SU-DHL-6 (cell line): ENCODE results near the gene FLRT3.

Experiments
- H2AFZ ChIP-seq: fragments of 200-600 bp; sonication (generic); 2 replicates; pipeline ENCODE4 v1.6.1; 2014; ENCODE audit warnings: low read depth, mild to moderate bottlenecking, moderate library complexity, mixed read lengths, antibody characterized with exemption, low read length; ENCODE audit not compliant: severe bottlenecking
- H3F3A ChIP-seq: fragments of 200-600 bp; shearing (Covaris generic); 2 replicates; pipeline ENCODE4 v1.6.0; 2016; ENCODE audit warnings: antibody characterized with exemption, mild to moderate bottlenecking; ENCODE audit not compliant: insufficient read depth
- H3K27ac ChIP-seq: fragments of 200-600 bp; sonication (generic); 2 replicates; pipeline ENCODE4 v1.5.1; 2016; ENCODE audit warnings: low read depth, mild to moderate bottlenecking, low read length, moderate library complexity, mixed read lengths
- H3K27me3 ChIP-seq: fragments of 200-600 bp; sonication (generic), shearing (Covaris generic); 2 replicates; pipeline ENCODE4 v1.6.0; 2014; ENCODE audit warnings: mild to moderate bottlenecking, low read length
- H3K36me3 ChIP-seq: fragments of 200-600 bp; sonication (generic); 2 replicates; pipeline ENCODE4 v1.6.1; 2014; ENCODE audit warnings: mild to moderate bottlenecking, low read length, mixed read lengths
- H3K4me2 ChIP-seq: fragments of 300-600, 200-600 bp; shearing (Covaris generic), sonication (generic); 2 replicates; pipeline ENCODE4 v1.6.0; 2014; ENCODE audit warnings: low read length, low read depth, mild to moderate bottlenecking; ENCODE audit not compliant: poor library complexity, severe bottlenecking
- H3K4me3 ChIP-seq: fragments of 200-600 bp; sonication (generic); 2 replicates; pipeline ENCODE4 v1.5.1; 2014; ENCODE audit warnings: antibody characterized with exemption, low read length, mild to moderate bottlenecking, mixed read lengths; ENCODE audit not compliant: insufficient read depth, poor library complexity, severe bottlenecking
- H3K79me2 ChIP-seq: fragments of 200-600 bp; sonication (generic); 2 replicates; pipeline ENCODE4 v1.6.1; 2014; ENCODE audit warnings: mild to moderate bottlenecking, low read length, moderate library complexity; ENCODE audit not compliant: insufficient read depth
- H3K9ac ChIP-seq: fragments of 200-600 bp; sonication (generic); 2 replicates; pipeline ENCODE4 v1.7.0; 2014; ENCODE audit warnings: mild to moderate bottlenecking, low read length
- H3K9me2 ChIP-seq: fragments of 200-600 bp; sonication (generic); replicated peaks from 2 replicates; pipeline ENCODE4 v1.6.1; 2014; ENCODE audit warnings: low read length; ENCODE audit not compliant: insufficient read depth
- H3K9me3 ChIP-seq: fragments of 200-600 bp; sonication (generic); 2 replicates; pipeline ENCODE4 v1.6.1; 2014; ENCODE audit warnings: low read length, mixed read lengths; ENCODE audit not compliant: insufficient read depth
- H4K20me1 ChIP-seq: fragments of 200-600 bp; sonication (generic); 2 replicates; pipeline ENCODE4 v1.6.1; 2014; ENCODE audit warnings: low read depth, mild to moderate bottlenecking, antibody characterized with exemption, low read length, moderate library complexity, mixed read lengths
- CTCF ChIP-seq: fragments of 200-600 bp; sonication (generic); IDR thresholded peaks from one replicate; pipeline ENCODE4 v1.5.1; 2017; ENCODE audit warnings: antibody characterized with exemption, mild to moderate bottlenecking, low read length, moderate library complexity; ENCODE audit not compliant: insufficient read depth, poor library complexity, severe bottlenecking
- EZH2phosphoT487 ChIP-seq: fragments of 200-600 bp; sonication (generic), shearing (Covaris generic); conservative IDR thresholded peaks from 2 replicates; pipeline ENCODE4 v1.6.1; 2018; ENCODE audit warnings: mild to moderate bottlenecking, antibody characterized with exemption, low read length, moderate library complexity, mixed read lengths

The FLRT3 gene

GRCh38 chr20:14342918-14343317 is 5.5 kb upstream of the FLRT3 start:
- TF ChIP-seq EZH2phosphoT487 (no peak), CTCF (no peak)
- Histone ChIP-seq H3K9ac (no peak overlapping the region), H3K9me2 (no peaks in the 10 kb centered on the region), H3K4me3 (no peak overlapping the region), H3F3A (no peaks in the 10 kb centered on the region), H3K27me3 (no peaks in the 10 kb centered on the region), H4K20me1 (no peaks in the 10 kb centered on the region), H3K9me3 (no peaks in the 10 kb centered on the region), H3K79me2 (no peaks in the 10 kb centered on the region), H3K4me2 (no peak overlapping the region), H2AFZ (no peak overlapping the region), H3K36me3 (no peaks in the 10 kb centered on the region), H3K27ac (no peak overlapping the region)

DNA sequence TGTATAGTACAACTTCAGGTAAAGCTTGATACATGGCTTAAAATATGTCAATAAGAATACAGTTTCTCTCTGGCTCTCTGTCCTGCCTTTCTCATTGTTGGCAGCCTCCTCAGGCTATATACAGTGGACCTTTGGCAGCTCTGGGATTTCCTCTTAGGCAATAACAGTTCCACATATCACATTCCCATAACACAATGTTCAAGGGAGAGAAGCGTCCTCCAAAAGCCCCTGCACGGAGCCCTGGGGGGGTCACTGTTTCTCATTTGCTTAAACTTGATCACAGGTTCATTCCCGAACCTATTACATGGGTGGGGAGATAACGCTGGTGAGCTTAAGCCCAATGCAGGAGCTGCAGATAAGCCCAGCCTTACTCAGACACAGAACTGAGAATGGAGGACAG is 4.4 kb upstream of the FLRT3 start:
- H3K9me2 ChIP-seq: no peaks in the 10 kb centered on the region

GRCh38 chr20:14336686-14337085 is 726 bp downstream of the FLRT3 start:
- no peak overlapping the region for H3K9ac ChIP-seq
- H3K9me3 ChIP-seq: no peaks in the 10 kb centered on the region
- no peaks in the 10 kb centered on the region for H3K9me2 ChIP-seq
- H3F3A ChIP-seq: no peaks in the 10 kb centered on the region
- TF ChIP-seq CTCF: no peak
- TF ChIP-seq EZH2phosphoT487: no peak
- no peaks in the 10 kb centered on the region for H3K36me3 ChIP-seq
- H3K27ac ChIP-seq: no peak overlapping the region
- no peak overlapping the region for H3K4me3 ChIP-seq
- no peak overlapping the region for H2AFZ ChIP-seq
- H3K27me3 ChIP-seq: no peaks in the 10 kb centered on the region
- no peak overlapping the region for H3K4me2 ChIP-seq
- H4K20me1 ChIP-seq: no peaks in the 10 kb centered on the region
- H3K79me2 ChIP-seq: no peaks in the 10 kb centered on the region

More for the DNA sequence above, 4.4 kb upstream of the FLRT3 start:
- H3K9me3 ChIP-seq: no peaks in the 10 kb centered on the region
- H3K27me3 ChIP-seq: no peaks in the 10 kb centered on the region
- no peak overlapping the region for H3K4me2 ChIP-seq
- no peaks in the 10 kb centered on the region for H3K79me2 ChIP-seq
- no peak overlapping the region for H3K4me3 ChIP-seq
- TF ChIP-seq CTCF (no peak), EZH2phosphoT487 (no peak)
- no peak overlapping the region for H3K9ac ChIP-seq
- H4K20me1 ChIP-seq: no peaks in the 10 kb centered on the region
- H2AFZ ChIP-seq: no peak overlapping the region
- H3K36me3 ChIP-seq: no peaks in the 10 kb centered on the region
- no peak overlapping the region for H3K27ac ChIP-seq
- H3F3A ChIP-seq: no peaks in the 10 kb centered on the region
